Amygdala (tissue), 56 donors: ENCODE measurements around the gene SSBP3.
"Not testable (repeated sequence)": the region's sequence is repeated elsewhere in the genome, so short reads cannot be mapped to it uniquely, and the experiment has no call there.

Experiments
- DNase-seq, 56 donors: peaks; one replicate each; lab custom pipeline; 2025; lab: John Stamatoyannopoulos, UW

The SSBP3 gene

GRCh38 chr1:54212872-54213271, 193.3 kb downstream of the SSBP3 start:
- no peak for DNase-seq

DNA sequence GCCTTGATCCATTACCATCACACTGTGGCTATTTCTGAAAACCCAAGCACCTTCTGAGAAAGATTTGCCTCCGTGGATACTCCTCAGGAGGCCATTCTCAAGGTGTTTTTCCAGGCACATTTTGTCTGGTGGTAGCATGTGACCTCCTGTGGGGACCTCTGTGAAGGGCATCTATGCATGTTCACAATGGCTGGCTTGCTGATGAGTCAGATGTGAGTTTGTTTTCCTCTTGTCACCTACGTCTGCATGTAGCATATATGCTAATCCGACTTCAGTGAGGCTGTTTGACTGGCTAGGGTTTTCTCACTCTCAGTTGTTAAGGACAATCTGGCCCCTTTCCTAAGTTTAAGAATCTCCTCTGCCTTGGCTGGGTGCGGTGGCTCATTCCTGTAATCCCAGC, 198.3 kb downstream of the SSBP3 start:
- not testable (repeated sequence) for DNase-seq

DNA sequence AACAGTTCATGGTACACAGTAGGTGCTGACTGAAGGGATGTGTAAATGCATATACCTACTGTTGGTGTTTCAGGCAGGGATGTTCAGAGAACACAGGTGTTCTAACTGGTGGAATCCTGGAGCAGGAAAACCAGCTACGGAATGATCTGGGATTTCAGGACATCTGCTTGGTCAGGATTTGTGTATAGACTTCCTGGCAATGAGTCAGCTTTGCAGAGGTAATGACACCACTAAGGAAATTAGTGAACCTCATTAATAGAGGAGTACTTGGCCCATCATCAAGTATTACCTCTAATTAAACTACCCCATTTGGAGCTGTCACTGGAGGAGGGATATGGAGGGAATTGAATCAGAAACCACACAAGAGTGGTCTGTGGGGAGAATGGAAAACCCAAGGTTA, 198.9 kb downstream of the SSBP3 start:
- DNase-seq, result no peak

- DNase-seq, result no peak
Observed at GRCh38 chr1:54204199-54204598, 202.0 kb downstream of the SSBP3 start.

- peak in 1 of 56 donors; percentile 25 for DNase-seq
Observed at GRCh38 chr1:54200519-54200997, 205.6 kb downstream of the SSBP3 start.

GRCh38 chr1:54199765-54200518, 206.3 kb downstream of the SSBP3 start, which contains the start of the genes CYB5RL and MRPL37:
Gene CYB5RL, minus strand, starts transcription at chr1:54200030. Its CDS starts 4,414 bp downstream, at chr1:54195616.
Gene MRPL37, plus strand, starts transcription at chr1:54200167. Its CDS starts 77 bp downstream, at chr1:54200244.
- DNase-seq, result peak; percentile 41 to 95 (median 86)

DNA sequence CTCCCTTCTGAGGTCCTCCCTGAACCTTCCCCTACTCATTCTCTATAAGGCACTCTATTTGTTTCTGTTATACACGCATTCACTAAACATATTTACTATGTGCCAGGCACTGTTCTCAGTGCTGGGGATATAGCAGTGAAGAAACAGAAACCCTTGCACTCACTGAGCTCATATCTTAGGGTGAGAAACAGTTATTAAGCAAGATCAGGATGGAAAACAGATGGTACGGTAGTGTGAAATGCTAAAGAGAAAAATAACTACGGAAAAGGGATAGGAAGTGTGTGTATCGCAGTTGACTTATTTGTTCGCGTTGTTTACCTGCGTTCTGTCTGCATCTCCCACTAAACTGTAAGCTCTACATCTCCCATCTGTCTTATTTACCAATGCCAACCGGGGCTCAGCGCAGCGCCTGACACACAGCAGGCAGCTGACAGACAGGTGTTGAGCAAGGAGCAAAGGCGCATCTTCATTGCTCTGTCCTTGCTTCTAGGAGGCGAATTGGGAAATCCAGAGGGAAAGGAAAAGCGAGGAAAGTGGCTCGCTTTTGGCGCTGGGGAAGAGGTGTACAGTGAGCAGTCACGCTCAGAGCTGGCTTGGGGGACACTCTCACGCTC, 206.9 kb downstream of the SSBP3 start:
- DNase-seq, result peak in 1 of 56 donors; percentile 56

DNA sequence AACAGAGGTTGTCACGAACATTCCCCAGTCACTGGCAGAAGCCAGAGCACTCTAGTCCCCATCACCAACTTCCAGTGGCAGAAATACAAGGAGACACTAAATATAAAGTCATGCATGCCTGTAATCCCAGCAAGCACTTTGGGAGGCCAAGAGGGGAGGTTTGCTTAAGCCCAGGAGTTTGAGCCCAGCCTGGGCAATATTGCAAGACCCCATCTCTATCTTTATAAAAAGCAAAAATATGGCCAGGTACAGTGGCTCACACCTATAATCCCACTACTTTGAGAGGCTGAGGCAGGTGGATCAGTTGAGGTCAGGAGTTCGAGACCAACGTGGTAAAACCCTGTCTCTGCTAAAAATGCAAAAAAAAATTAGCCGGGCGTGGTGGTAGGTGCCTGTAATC, 212.7 kb downstream of the SSBP3 start:
- no peak for DNase-seq

DNA sequence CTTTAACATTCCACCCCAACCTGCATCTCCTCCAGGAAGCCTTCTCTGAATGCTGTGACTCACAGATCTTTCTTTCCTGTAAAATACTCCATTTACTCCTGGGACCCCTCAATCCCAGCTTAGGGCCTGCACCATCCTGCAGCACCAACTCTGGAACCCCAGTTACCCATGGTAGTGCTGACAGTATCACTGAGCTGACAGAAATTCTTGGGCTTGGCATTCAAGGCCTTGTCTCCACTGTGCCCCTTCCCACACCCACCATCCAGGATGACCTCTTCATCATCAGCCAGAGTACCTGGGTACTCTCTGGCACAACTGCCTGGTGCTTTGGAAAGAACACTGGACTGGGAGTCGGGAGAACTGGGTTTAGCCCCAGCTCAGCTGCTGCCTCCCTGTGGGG, 214.7 kb downstream of the SSBP3 start:
- no peak for DNase-seq

DNA sequence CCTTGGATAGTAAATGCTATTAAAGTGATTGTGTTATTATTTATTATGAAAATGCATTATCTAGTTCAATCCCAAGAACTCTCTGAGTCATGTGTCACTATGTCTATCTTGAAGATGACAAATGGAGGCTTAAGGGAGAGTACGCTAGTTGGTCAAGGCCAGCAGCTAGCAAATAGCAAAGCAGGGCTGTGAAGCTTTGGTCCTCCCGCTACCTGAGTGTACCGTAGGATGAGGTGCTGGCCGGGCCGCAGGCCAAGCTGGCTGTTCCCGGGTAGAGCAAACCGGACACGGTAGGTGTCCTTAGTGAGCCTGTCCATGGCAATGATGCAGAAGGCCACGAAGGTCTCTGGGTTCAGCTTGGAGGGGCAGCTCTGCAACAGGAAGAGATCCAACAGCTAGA, 215.7 kb downstream of the SSBP3 start:
- DNase-seq, result no peak

GRCh38 chr1:54188291-54188690, 217.9 kb downstream of the SSBP3 start:
- no peak for DNase-seq

DNA sequence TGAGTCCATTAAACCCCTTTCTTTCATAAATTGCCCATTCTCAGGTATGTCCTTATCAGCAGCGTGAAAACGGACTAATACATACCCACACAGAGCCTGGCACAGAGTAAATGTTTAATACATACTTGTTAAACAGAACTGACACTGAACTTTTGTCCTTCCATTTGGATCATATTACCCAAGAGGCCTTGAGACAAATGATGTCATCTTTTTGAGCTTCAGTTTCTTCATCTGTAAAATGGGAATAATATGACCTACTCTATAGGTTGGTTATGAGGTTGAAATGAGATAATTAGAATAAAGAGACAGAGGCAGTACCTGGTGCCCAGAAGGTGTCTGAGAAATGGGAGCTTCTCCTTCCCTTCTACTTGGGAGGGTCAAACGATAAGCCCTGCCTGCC, 220.1 kb downstream of the SSBP3 start:
- DNase-seq, result no peak

- no peak for DNase-seq
Observed at GRCh38 chr1:54180701-54181360, 225.4 kb downstream of the SSBP3 start.

- no peak for DNase-seq
Observed at GRCh38 chr1:54178296-54179070, 227.7 kb downstream of the SSBP3 start.

DNA sequence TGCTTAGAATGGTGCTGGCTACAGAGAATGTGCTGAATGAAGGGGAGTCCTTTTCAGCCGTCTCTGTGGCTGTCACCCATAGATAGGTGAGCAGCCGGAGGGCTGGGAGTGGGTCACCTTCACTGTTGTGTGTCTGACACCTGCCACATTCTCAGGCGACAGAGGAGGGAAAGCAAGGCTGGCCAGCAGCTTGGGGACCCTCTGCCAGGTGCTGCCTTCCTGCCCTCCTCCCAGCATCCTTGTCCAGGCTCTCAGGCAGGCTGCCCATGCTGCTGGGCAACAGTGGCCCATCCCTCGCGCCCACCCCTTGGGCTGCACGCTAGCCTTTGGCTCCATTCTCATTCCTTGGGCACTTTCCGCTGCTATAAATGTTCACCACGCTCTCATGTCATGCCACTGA, 228.5 kb downstream of the SSBP3 start:
- no peak for DNase-seq

DNA sequence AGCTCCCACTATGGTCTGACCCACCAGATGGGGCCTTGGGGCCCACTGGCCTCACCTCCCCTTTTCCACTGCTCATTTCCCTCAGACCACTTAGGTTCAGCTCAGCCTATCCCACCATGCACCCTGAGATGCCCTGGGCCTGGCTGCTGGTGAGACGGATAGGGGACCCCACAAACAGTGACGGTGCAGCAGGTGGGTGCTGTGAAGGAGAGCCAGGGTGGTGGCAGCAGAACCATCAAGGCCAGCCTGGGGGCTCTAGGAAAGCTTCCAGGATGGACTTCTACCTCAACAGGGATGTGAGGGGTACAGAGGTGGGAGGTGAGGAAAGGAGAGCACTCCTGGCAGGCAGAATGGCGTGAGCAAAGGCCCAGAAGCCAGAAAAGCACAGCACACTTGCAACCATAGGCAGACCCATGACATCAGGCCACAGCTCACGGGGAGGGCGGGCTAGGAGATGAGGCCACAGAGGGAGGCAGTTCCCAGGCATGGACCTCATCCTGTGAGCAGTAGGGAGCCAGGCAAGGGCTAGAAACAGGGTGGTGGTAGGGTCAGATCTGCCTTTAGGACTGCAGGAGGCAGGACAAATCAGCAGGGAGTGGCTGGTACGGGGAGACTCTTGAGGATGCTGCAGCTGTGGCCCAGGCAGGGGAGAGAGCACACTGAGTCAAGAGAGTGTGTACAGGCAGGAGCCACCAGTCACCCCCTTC, 229.4 kb downstream of the SSBP3 start:
- DNase-seq, result no peak
